ENCODE results near the gene EMSY. TPM values are rescaled to one million over a fixed set of nuclear protein-coding genes. Genes with fewer than 3 reads are reported as not detected.
"Not testable (repeated sequence)": the region's sequence is repeated elsewhere in the genome, so short reads cannot be mapped to it uniquely, and the experiment has no call there.

The EMSY gene
- total and polyA plus RNA-seq, 12 donors: 7.0 to 48.0 (median 16.4) TPM

- intact Hi-C loops (cut with DNase I): loop anchor here in 1 of 2 donors (10.0 kb wide), 1 partner anchor 93 kb away; no protein-coding TSS in a partner anchor
- peak in 1 of 7 donors; percentile 16 for DNase-seq
- WGBS, 4 donors: 92 to 97% (median 92%) methylated on average over 12 to 17 of the region's 17 CpGs
Observed at GRCh38 chr11:76592025-76592914, 147.5 kb downstream of the EMSY start.

GRCh38 chr11:76592961-76593360, 148.1 kb downstream of the EMSY start:
- 87 to 94% (median 90%) methylated on average over 2 to 3 of the region's 3 CpGs for WGBS, 4 donors
- Histone ChIP-seq H3K4me3 (no peak overlapping the region), H3K27ac (no peak overlapping the region), H3K4me1 (replicated peaks in 1 of 2) (peaks cover 0 to 11% of the 10 kb centered on the region in 2 donors), H3K9me3 (replicated peaks in 1 of 3) (no peaks in the 10 kb centered on the region), H3K27me3 (no peaks in the 10 kb centered on the region), H3K36me3 (replicated peaks in 1 of 2) (no peaks in the 10 kb centered on the region)
- intact Hi-C loops (cut with DNase I): loop anchor here in 1 of 2 donors (10.0 kb wide), 1 partner anchor 92 kb away; no protein-coding TSS in a partner anchor
- TF ChIP-seq CTCF (IDR thresholded peaks at IDR 0.05): no peak
- no peak for TF ChIP-seq POLR2A (IDR thresholded peaks at IDR 0.05)
- no peak for DNase-seq

More at GRCh38 chr11:76592025-76592914, 147.5 kb downstream of the EMSY start:
- Histone ChIP-seq H3K4me1 (replicated peaks in 1 of 2) (peaks cover 0 to 11% of the 10 kb centered on the region in 2 donors), H3K4me3 (no peak overlapping the region), H3K9me3 (replicated peaks in 1 of 3) (no peaks in the 10 kb centered on the region), H3K27ac (no peak overlapping the region), H3K27me3 (no peaks in the 10 kb centered on the region), H3K36me3 (replicated peaks in 1 of 2) (no peaks in the 10 kb centered on the region)
- TF ChIP-seq POLR2A (IDR thresholded peaks at IDR 0.05): no peak
- TF ChIP-seq CTCF (IDR thresholded peaks at IDR 0.05): no peak

- not testable (repeated sequence) for H3K4me3 ChIP-seq; H3K9me3 ChIP-seq (replicated peaks in 1 of 3); H3K36me3 ChIP-seq (replicated peaks in 1 of 2); H3K27me3 ChIP-seq; H3K4me1 ChIP-seq (replicated peaks in 1 of 2); H3K27ac ChIP-seq; DNase-seq
- 89 to 99% (median 95%) methylated on average over 4 of the region's 4 CpGs for WGBS, 4 donors
- intact Hi-C loops (cut with DNase I): loop anchor here (5.0 to 10.0 kb wide), 2 partner anchors 82 to 90 kb away; no protein-coding TSS in a partner anchor
Observed at GRCh38 chr11:76595091-76595490, 150.3 kb downstream of the EMSY start.

GRCh38 chr11:76596652-76597051, 151.8 kb downstream of the EMSY start:
- H3K36me3 ChIP-seq (replicated peaks in 1 of 2): no peaks in the 10 kb centered on the region

More at GRCh38 chr11:76596652-76597051, 151.8 kb downstream of the EMSY start:
- no peaks in the 10 kb centered on the region for H3K9me3 ChIP-seq (replicated peaks in 1 of 3)
- 63 to 73% (median 71%) methylated on average over 9 to 11 of the region's 11 CpGs for WGBS, 4 donors
- TF ChIP-seq POLR2A (IDR thresholded peaks at IDR 0.05) (no peak), CTCF (IDR thresholded peaks at IDR 0.05) (no peak)
- peak in 2 of 7 donors; percentile 19 to 47 for DNase-seq
- no peaks in the 10 kb centered on the region for H3K27me3 ChIP-seq
- no peak overlapping the region for H3K4me3 ChIP-seq
- no peaks in the 10 kb centered on the region for H3K4me1 ChIP-seq (replicated peaks in 1 of 2)
- intact Hi-C loops (cut with DNase I): loop anchor here (5.0 to 10.0 kb wide), 2 partner anchors 81 to 88 kb away; no protein-coding TSS in a partner anchor
- no peak overlapping the region for H3K27ac ChIP-seq

Measured in adrenal gland (tissue), 12 donors.